GM10266 (cell line): Measurements from ENCODE around the gene CMIP.

Experiments
- DNase-seq: peaks from one replicate; pipeline ENCODE4 v3.0.0; 2012; ENCODE audit errors: extremely low spot score
- CTCF ChIP-seq: IDR thresholded peaks from 2 replicates; pipeline ENCODE4 v1.5.1; 2012; ENCODE audit warnings: mild to moderate bottlenecking, low read depth; ENCODE audit not compliant: control insufficient read depth, insufficient read depth; ENCODE audit errors: missing control alignments

CMIP gene

GRCh38 chr16:81558444-81559175 lies 114.0 kb downstream of the CMIP start:
- no peak for TF ChIP-seq CTCF
- DNase-seq, result no peak

GRCh38 chr16:81560979-81561657 lies 116.5 kb downstream of the CMIP start:
- no peak for TF ChIP-seq CTCF
- no peak for DNase-seq

- no peak for DNase-seq
- no peak for TF ChIP-seq CTCF
Measured at GRCh38 chr16:81562174-81562849, 117.7 kb downstream of the CMIP start.

GRCh38 chr16:81562926-81563325 lies 118.3 kb downstream of the CMIP start:
- no peak for TF ChIP-seq CTCF
- DNase-seq, result no peak

- no peak for TF ChIP-seq CTCF
- no peak for DNase-seq
Measured at GRCh38 chr16:81564421-81564911, 119.9 kb downstream of the CMIP start.

GRCh38 chr16:81565321-81566028 lies 120.9 kb downstream of the CMIP start:
- no peak for DNase-seq
- TF ChIP-seq CTCF, result no peak
